Peyer's patch (tissue), 4 donors: ENCODE measurements around the gene PRADC1. TPM values are rescaled to one million over a fixed set of nuclear protein-coding genes. Genes with fewer than 3 reads are reported as not detected.
A peak's percentile ranks its signal among the peaks of the same experiment; 100 is the strongest.
"Not testable (repeated sequence)": the region's sequence is repeated elsewhere in the genome, so short reads cannot be mapped to it uniquely, and the experiment has no call there.

ENCODE experiments used
- DNase-seq, 3 donors: peaks; one replicate each; pipeline ENCODE4 v3.0.0-alpha.2; 2017 to 2019
- H3K27ac ChIP-seq, 4 donors: fragments of 200-600 bp; sonication (generic); one replicate each; pipeline ENCODE4 v1.5.1; 2016 to 2019
- H3K27me3 ChIP-seq, 2 donors: fragments of 200-600 bp; sonication (generic); one replicate each; pipeline ENCODE4 v1.5.1; 2019
- H3K36me3 ChIP-seq, 3 donors: fragments of 200-600 bp; sonication (generic); one replicate each; pipeline ENCODE4 v1.5.1; 2016 to 2019
- H3K4me1 ChIP-seq, 4 donors: fragments of 200-600 bp; sonication (generic); one replicate each; pipeline ENCODE4 v1.5.1; 2016 to 2019
- H3K4me3 ChIP-seq, 4 donors: fragments of 200-600 bp; sonication (generic); 1 replicate in 3 of 4; 2 replicates in 1 of 4; pipeline ENCODE4 v1.5.1; 2016 to 2019; ENCODE audit warnings: mild to moderate bottlenecking in 1 of 4
- H3K9me3 ChIP-seq, 4 donors: fragments of 200-600 bp; sonication (generic); one replicate each; pipeline ENCODE4 v1.5.1; 2016 to 2019; ENCODE audit warnings: mild to moderate bottlenecking in 1 of 4
- CTCF ChIP-seq, 6 experiments: fragments of 450-650 bp in 4 of 6; fragments of 200-600 bp in 2 of 6; sonication (generic) in 1 of 6; IDR thresholded peaks; one replicate each; pipeline ENCODE4 v1.5.1; 2017 to 2019; ENCODE audit warnings: antibody characterized with exemption in 6 of 6, mild to moderate bottlenecking in 3 of 6, moderate library complexity in 1 of 6
- POLR2A ChIP-seq, 2 donors: fragments of 450-650 bp; IDR thresholded peaks; one replicate each; pipeline ENCODE4 v1.5.1; 2017; ENCODE audit warnings: antibody characterized with exemption in 2 of 2, mild to moderate bottlenecking in 2 of 2, moderate library complexity in 2 of 2
- total RNA-seq, 4 donors: library from RNA; depleted of rRNA; stranded (reverse); fragments of >200 nt; gene quantifications; one replicate each; pipeline ENCODE4 v1.1.0, GENCODE V29; 2016

Gene PRADC1
- total RNA-seq, 4 donors from 2014 or later: 30.5 to 69.9 (median 41.4) TPM

GRCh38 chr2:73264783-73265182, 31.7 kb upstream of the PRADC1 start:
- Histone ChIP-seq H3K36me3 (no peaks in the 10 kb centered on the region), H3K27ac (no peak overlapping the region), H3K4me1 (peaks cover 0 to 14% (median 0%) of the 10 kb centered on the region in 4 donors), H3K27me3 (peaks cover 0 to 4% of the 10 kb centered on the region in 2 donors), H3K9me3 (no peaks in the 10 kb centered on the region), H3K4me3 (no peak overlapping the region)
- TF ChIP-seq CTCF (IDR thresholded peaks at IDR 0.05) (no peak), POLR2A (IDR thresholded peaks at IDR 0.05) (no peak)
- DNase-seq: no peak

- TF ChIP-seq POLR2A (IDR thresholded peaks at IDR 0.05) (no peak), CTCF (IDR thresholded peaks at IDR 0.05) (no peak)
- H3K4me1 ChIP-seq: peaks cover 0 to 13% (median 0%) of the 10 kb centered on the region in 4 donors
- H3K9me3 ChIP-seq: no peaks in the 10 kb centered on the region
- H3K36me3 ChIP-seq: no peaks in the 10 kb centered on the region
- no peak overlapping the region for H3K27ac ChIP-seq
- H3K27me3 ChIP-seq: peaks cover 0 to 4% of the 10 kb centered on the region in 2 donors
- no peak overlapping the region for H3K4me3 ChIP-seq
- no peak for DNase-seq
These were observed 31.2 kb upstream of the PRADC1 start for GRCh38 chr2:73264332-73264606.

GRCh38 chr2:73263540-73264331, 30.7 kb upstream of the PRADC1 start:
- peaks cover 0 to 4% of the 10 kb centered on the region in 2 donors for H3K27me3 ChIP-seq
- no peak overlapping the region for H3K27ac ChIP-seq
- TF ChIP-seq CTCF (IDR thresholded peaks at IDR 0.05): no peak
- no peak for TF ChIP-seq POLR2A (IDR thresholded peaks at IDR 0.05)
- peaks cover 0 to 8% (median 0%) of the 10 kb centered on the region in 4 donors for H3K4me1 ChIP-seq
- no peak for DNase-seq
- no peaks in the 10 kb centered on the region for H3K36me3 ChIP-seq
- H3K9me3 ChIP-seq: no peaks in the 10 kb centered on the region
- H3K4me3 ChIP-seq: no peak overlapping the region

GRCh38 chr2:73262691-73263429, 29.8 kb upstream of the PRADC1 start:
- H3K36me3 ChIP-seq, H3K27me3 ChIP-seq, H3K4me3 ChIP-seq, DNase-seq, H3K27ac ChIP-seq, H3K9me3 ChIP-seq, H3K4me1 ChIP-seq: not testable (repeated sequence)

GRCh38 chr2:73262108-73262651, 29.1 kb upstream of the PRADC1 start:
- DNase-seq: no peak
- TF ChIP-seq CTCF (IDR thresholded peaks at IDR 0.05) (no peak), POLR2A (IDR thresholded peaks at IDR 0.05) (no peak)
- Histone ChIP-seq H3K9me3 (no peaks in the 10 kb centered on the region), H3K27me3 (peaks cover 0 to 4% of the 10 kb centered on the region in 2 donors), H3K4me3 (no peak overlapping the region), H3K4me1 (no peaks in the 10 kb centered on the region), H3K27ac (no peak overlapping the region), H3K36me3 (no peaks in the 10 kb centered on the region)

- no peak overlapping the region for H3K27ac ChIP-seq
- H3K4me3 ChIP-seq: no peak overlapping the region
- H3K4me1 ChIP-seq: no peaks in the 10 kb centered on the region
- no peak for DNase-seq
- no peaks in the 10 kb centered on the region for H3K9me3 ChIP-seq
- H3K27me3 ChIP-seq: no peaks in the 10 kb centered on the region
- peak in 3 of 6 experiments; percentile 11 to 22 (median 19) for TF ChIP-seq CTCF (IDR thresholded peaks at IDR 0.05)
- TF ChIP-seq POLR2A (IDR thresholded peaks at IDR 0.05): no peak
- H3K36me3 ChIP-seq: no peaks in the 10 kb centered on the region
These were observed 27.4 kb upstream of the PRADC1 start for GRCh38 chr2:73260338-73260984.
